Thyroid gland (tissue), 4 donors: ENCODE data around the gene ARL17B. TPM values are rescaled to one million over a fixed set of nuclear protein-coding genes. Genes with fewer than 3 reads are reported as not detected.
"Not testable (repeated sequence)": the region's sequence is repeated elsewhere in the genome, so short reads cannot be mapped to it uniquely, and the experiment has no call there.

Experiments used
- DNase-seq, 2 donors: peaks; one replicate each; pipeline ENCODE4 v3.0.0-alpha.2; 2019
- H3K27ac ChIP-seq, 3 donors: fragments of 200-600 bp; sonication (generic); 1 replicate in 2 of 3; 2 replicates in 1 of 3; pipeline ENCODE4 v1.5.1; 2016 to 2019; ENCODE audit warnings: mild to moderate bottlenecking in 1 of 3, moderate library complexity in 1 of 3
- H3K27me3 ChIP-seq: fragments of 200-600 bp; sonication (generic); one replicate; pipeline ENCODE4 v1.5.1; 2019
- H3K36me3 ChIP-seq, 2 donors: fragments of 200-600 bp; sonication (generic); one replicate each; pipeline ENCODE4 v1.5.1; 2016 to 2019
- H3K4me1 ChIP-seq, 2 donors: fragments of 200-600 bp; sonication (generic); one replicate each; pipeline ENCODE4 v1.5.1; 2017 to 2019
- H3K4me3 ChIP-seq, 3 donors: fragments of 200-600 bp; sonication (generic); replicated peaks in 1 of 3; 1 replicate in 2 of 3; 2 replicates in 1 of 3; pipeline ENCODE4 v1.5.1; 2016; ENCODE audit warnings: mild to moderate bottlenecking in 1 of 3
- H3K9me3 ChIP-seq: fragments of 200-600 bp; sonication (generic); one replicate; pipeline ENCODE4 v1.5.1; 2017
- POLR2A ChIP-seq, 2 donors: fragments of 450-650 bp; IDR thresholded peaks; one replicate each; pipeline ENCODE4 v1.6.1; 2017; ENCODE audit warnings: antibody characterized with exemption in 2 of 2, mild to moderate bottlenecking in 2 of 2, moderate library complexity in 1 of 2
- WGBS, 2 donors: methylation state at CpG; one replicate each; pipeline ENCODE4 v1.1.5; 2017; 5-methylcytosine and 5-hydroxymethylcytosine counted together
- intact Hi-C: fragments of 100-400 bp; cut with DNase I; formaldehyde crosslinking; loops from one replicate; pipeline ENCODE4 v1.15.1; 2023
- total RNA-seq, 4 donors: library from RNA; depleted of rRNA; stranded (reverse); fragments of >200 nt; gene quantifications; one replicate each; pipeline ENCODE4 v1.2.3, GENCODE V29; 2016
- TF ChIP-seq, protein P1 (sequence below), 6 experiments: fragments of 200-600 bp in 3 of 6; fragments of 450-650 bp in 3 of 6; sonication (generic) in 3 of 6; IDR thresholded peaks; one replicate each; pipeline ENCODE4 v1.5.1; 2016 to 2019; ENCODE audit warnings: antibody characterized with exemption in 6 of 6, mild to moderate bottlenecking in 2 of 6, inconsistent platforms in 1 of 6, moderate library complexity in 1 of 6

ARL17B gene
- total RNA-seq, 4 donors from 2014 or later, result 13.7 to 55.9 (median 31.0) TPM

DNA sequence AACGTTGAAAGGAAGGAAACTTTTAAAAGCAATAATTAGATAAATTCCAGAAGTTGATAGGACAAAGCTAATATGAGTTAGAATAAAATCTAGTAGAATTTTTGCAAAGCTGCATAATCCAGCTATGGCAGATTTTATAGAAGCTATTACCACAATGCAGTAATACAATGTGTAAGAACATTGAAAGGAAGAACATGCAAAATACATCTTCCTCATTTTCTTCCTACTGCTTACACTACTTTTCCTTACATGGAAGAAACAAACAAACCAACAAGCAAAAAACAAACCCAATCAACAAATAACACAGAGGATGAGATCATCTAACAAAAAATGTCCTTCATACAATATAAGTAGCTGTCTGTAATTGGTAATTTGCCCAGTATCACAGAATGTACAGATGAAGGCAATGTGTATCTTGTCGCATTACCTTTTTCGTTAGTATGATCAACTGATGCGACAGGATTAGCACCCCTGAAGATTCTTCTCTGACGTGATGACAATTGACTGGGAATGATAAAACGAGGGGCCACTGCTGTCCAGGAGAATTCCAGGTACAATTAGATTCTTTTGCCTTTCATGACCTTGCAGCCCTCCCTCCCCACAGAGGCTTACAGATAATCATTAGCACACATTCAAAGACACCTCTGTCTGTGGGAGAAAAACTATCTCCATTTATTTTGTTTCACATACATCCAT is 87.9 kb downstream of the ARL17B start:
- H3K9me3 ChIP-seq, result no peaks in the 10 kb centered on the region
- intact Hi-C loops, result no loop called here
- 77 to 79% methylated on average over 6 of the region's 6 CpGs for WGBS, 2 donors
- H3K4me3 ChIP-seq, result no peak overlapping the region
- no peaks in the 10 kb centered on the region for H3K36me3 ChIP-seq
- TF ChIP-seq POLR2A (IDR thresholded peaks at IDR 0.05), result no peak
- TF ChIP-seq, protein P1, sequence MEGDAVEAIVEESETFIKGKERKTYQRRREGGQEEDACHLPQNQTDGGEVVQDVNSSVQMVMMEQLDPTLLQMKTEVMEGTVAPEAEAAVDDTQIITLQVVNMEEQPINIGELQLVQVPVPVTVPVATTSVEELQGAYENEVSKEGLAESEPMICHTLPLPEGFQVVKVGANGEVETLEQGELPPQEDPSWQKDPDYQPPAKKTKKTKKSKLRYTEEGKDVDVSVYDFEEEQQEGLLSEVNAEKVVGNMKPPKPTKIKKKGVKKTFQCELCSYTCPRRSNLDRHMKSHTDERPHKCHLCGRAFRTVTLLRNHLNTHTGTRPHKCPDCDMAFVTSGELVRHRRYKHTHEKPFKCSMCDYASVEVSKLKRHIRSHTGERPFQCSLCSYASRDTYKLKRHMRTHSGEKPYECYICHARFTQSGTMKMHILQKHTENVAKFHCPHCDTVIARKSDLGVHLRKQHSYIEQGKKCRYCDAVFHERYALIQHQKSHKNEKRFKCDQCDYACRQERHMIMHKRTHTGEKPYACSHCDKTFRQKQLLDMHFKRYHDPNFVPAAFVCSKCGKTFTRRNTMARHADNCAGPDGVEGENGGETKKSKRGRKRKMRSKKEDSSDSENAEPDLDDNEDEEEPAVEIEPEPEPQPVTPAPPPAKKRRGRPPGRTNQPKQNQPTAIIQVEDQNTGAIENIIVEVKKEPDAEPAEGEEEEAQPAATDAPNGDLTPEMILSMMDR (IDR thresholded peaks at IDR 0.05), result no peak
- H3K27ac ChIP-seq, result no peak overlapping the region
- no peaks in the 10 kb centered on the region for H3K4me1 ChIP-seq
- H3K27me3 ChIP-seq, result no peaks in the 10 kb centered on the region
- no peak for DNase-seq

DNA sequence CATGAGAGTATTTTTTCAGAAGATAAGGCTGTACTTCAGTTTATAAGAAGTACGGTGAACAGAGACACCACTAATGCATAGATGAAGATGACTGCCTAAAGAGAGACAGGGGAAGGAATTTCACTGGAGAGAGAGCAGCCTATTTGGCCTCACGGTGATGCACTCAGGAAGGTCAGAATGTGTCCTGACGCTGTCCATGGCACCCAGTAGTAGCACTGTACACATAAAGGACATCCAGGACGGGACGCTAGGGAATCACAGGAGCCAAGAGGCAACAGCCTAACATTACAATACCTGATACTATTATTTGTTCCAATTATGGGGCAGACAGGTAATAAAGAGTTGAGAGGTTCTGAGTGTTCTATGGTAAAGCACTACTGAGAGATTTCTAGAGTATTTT is 91.5 kb downstream of the ARL17B start:
- Histone ChIP-seq H3K9me3 (no peaks in the 10 kb centered on the region), H3K27ac (no peak overlapping the region), H3K4me1 (peaks cover 0 to 6% of the 10 kb centered on the region in 2 donors), H3K4me3 (no peak overlapping the region), H3K27me3 (no peaks in the 10 kb centered on the region), H3K36me3 (no peaks in the 10 kb centered on the region)
- no peak for DNase-seq
- WGBS, 2 donors, result 76 to 81% methylated on average over 5 of the region's 5 CpGs
- TF ChIP-seq, protein P1 (IDR thresholded peaks at IDR 0.05), result no peak
- no peak for TF ChIP-seq POLR2A (IDR thresholded peaks at IDR 0.05)
- intact Hi-C loops, result no loop called here

GRCh38 chr17:46266656-46267544 is 94.7 kb downstream of the ARL17B start:
- 0 to 2% methylated on average over 13 to 32 of the region's 116 CpGs for WGBS, 2 donors
- H3K4me3 ChIP-seq, result peak overlapping the region; percentile 54 to 60 (median 60)
- no peaks in the 10 kb centered on the region for H3K27me3 ChIP-seq
- peak overlapping the region; percentile 86 to 95 (median 88) for H3K27ac ChIP-seq
- H3K9me3 ChIP-seq, result no peaks in the 10 kb centered on the region
- H3K4me1 ChIP-seq, result peaks cover 0 to 6% of the 10 kb centered on the region in 2 donors
- intact Hi-C loops, result no loop called here
- no peaks in the 10 kb centered on the region for H3K36me3 ChIP-seq
- TF ChIP-seq POLR2A (IDR thresholded peaks at IDR 0.05), result peak in 1 of 2 donors; percentile 73
- TF ChIP-seq, protein P1 (IDR thresholded peaks at IDR 0.05), result peak in 1 of 6 experiments; percentile 8
- peak; percentile 84 to 86 for DNase-seq

GRCh38 chr17:46266063-46266655 is 95.4 kb downstream of the ARL17B start:
- H3K36me3 ChIP-seq, H3K4me1 ChIP-seq, intact Hi-C loops, H3K9me3 ChIP-seq, H3K27me3 ChIP-seq: not testable (repeated sequence)
- H3K4me3 ChIP-seq, result peak overlapping the region in 2 of 3 donors; percentile 24 to 54
- H3K27ac ChIP-seq, result peak overlapping the region; percentile 71 to 88 (median 75)
- 12 to 21% methylated on average over 21 of the region's 21 CpGs for WGBS, 2 donors
- peak in 1 of 2 donors; percentile 7 for DNase-seq

- H3K27ac ChIP-seq, result no peak overlapping the region
- no peaks in the 10 kb centered on the region for H3K9me3 ChIP-seq
- no peak overlapping the region for H3K4me3 ChIP-seq
- H3K4me1 ChIP-seq, result peaks cover 0 to 6% of the 10 kb centered on the region in 2 donors
- intact Hi-C loops, result no loop called here
- H3K36me3 ChIP-seq, result no peaks in the 10 kb centered on the region
- H3K27me3 ChIP-seq, result no peaks in the 10 kb centered on the region
- no peak for DNase-seq
- WGBS, 2 donors, result 54 to 76% methylated on average over 3 of the region's 3 CpGs
- TF ChIP-seq, protein P1 (IDR thresholded peaks at IDR 0.05), result no peak
- TF ChIP-seq POLR2A (IDR thresholded peaks at IDR 0.05), result no peak
These were observed 96.9 kb downstream of the ARL17B start for GRCh38 chr17:46264456-46265198.
